ENCODE results near the gene UNK. TPM values are rescaled to one million over a fixed set of nuclear protein-coding genes. Genes with fewer than 3 reads are reported as not detected.

UNK gene
- total and polyA plus RNA-seq, 2 experiments from 2014 or later = 11.5 to 12.4 TPM

- Histone ChIP-seq H4K20me1 (ENCODE audit: insufficient read depth) (no peaks in the 10 kb centered on the region), H3K79me2 (ENCODE audit: insufficient read depth) (peaks cover 38% of the 10 kb centered on the region), H3K9me2 (ENCODE audit: insufficient read depth) (no peaks in the 10 kb centered on the region), H3K27ac (no peak overlapping the region), H3K4me1 (ENCODE audit: insufficient read depth) (peaks cover 19% of the 10 kb centered on the region), H2AFZ (no peak overlapping the region), H3K9ac (no peak overlapping the region), H3K27me3 (replicated peaks; ENCODE audit: insufficient read depth) (no peaks in the 10 kb centered on the region), H3K9me3 (ENCODE audit: low read depth) (no peaks in the 10 kb centered on the region), H3K4me3 (no peak overlapping the region), H3K36me3 (ENCODE audit: low read depth) (peaks cover 10% of the 10 kb centered on the region; the same call in 1 of the 2 replicates), H3K4me2 (ENCODE audit: unreplicated experiment) (no peak overlapping the region), H3F3A (ENCODE audit: insufficient read depth) (peaks cover 24% of the 10 kb centered on the region)
- no peak for DNase-seq
- in situ Hi-C loops (cut with MboI) = no loop called here
- no peak for TF ChIP-seq EZH2 (IDR thresholded peaks at IDR 0.05; ENCODE audit: insufficient read depth, poor library complexity, severe bottlenecking)
- TF ChIP-seq EZH2phosphoT487 (IDR thresholded peaks at IDR 0.05; ENCODE audit: insufficient read depth, low read depth) = no peak
- WGBS, 2 experiments (ENCODE audit: low coverage in 1 of 2, low lambda C conversion rate in 2 of 2, missing lambda C conversion rate in 2 of 2) = 87 to 95% methylated on average over 3 of the region's 3 CpGs
Observed at GRCh38 chr17:75807861-75808260, 23.3 kb downstream of the UNK start.

DNA sequence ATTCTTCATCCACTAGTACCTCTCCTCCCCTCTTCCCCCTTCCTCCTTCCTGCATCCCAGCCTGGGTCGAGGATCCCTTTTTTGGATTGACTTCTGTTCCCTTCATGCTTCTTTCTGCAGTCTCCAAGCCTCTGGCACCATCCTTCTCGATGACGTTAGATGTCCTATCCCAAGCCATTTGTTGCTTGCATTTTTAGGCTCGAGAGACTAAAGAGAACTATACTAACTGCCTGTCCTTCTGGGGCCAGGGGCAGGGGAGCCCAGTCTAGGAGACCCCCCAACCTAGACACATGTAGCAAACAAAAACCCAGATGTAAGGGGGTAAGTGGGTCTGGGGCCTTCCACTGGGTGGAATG is 23.9 kb downstream of the UNK start:
- Histone ChIP-seq H4K20me1 (ENCODE audit: insufficient read depth) (no peaks in the 10 kb centered on the region), H3K4me2 (ENCODE audit: unreplicated experiment) (peak overlapping the region; percentile 51), H3K36me3 (ENCODE audit: low read depth) (peaks cover 10% of the 10 kb centered on the region; the same call in 1 of the 2 replicates), H3K27me3 (replicated peaks; ENCODE audit: insufficient read depth) (no peaks in the 10 kb centered on the region), H3F3A (ENCODE audit: insufficient read depth) (peaks cover 24% of the 10 kb centered on the region), H3K4me1 (ENCODE audit: insufficient read depth) (peaks cover 19% of the 10 kb centered on the region), H3K79me2 (ENCODE audit: insufficient read depth) (peaks cover 34% of the 10 kb centered on the region), H3K9me2 (ENCODE audit: insufficient read depth) (no peaks in the 10 kb centered on the region), H3K9me3 (ENCODE audit: low read depth) (no peaks in the 10 kb centered on the region), H2AFZ (peak overlapping the region; percentile 49; the same call in 1 of the 2 replicates), H3K9ac (peak overlapping the region; percentile 50; the same call in 1 of the 2 replicates), H3K27ac (peak overlapping the region; percentile 58), H3K4me3 (0 out of 2 replicates have a peak overlapping the region, but pooled peaks have one; percentile 9)
- in situ Hi-C loops (cut with MboI) = no loop called here
- WGBS, 2 experiments (ENCODE audit: low coverage in 1 of 2, low lambda C conversion rate in 2 of 2, missing lambda C conversion rate in 2 of 2) = 11 to 31% methylated on average over 4 of the region's 4 CpGs
- TF ChIP-seq EZH2phosphoT487 (IDR thresholded peaks at IDR 0.05; ENCODE audit: insufficient read depth, low read depth) (no peak), EZH2 (IDR thresholded peaks at IDR 0.05; ENCODE audit: insufficient read depth, poor library complexity, severe bottlenecking) (no peak)
- no peak for DNase-seq

DNA sequence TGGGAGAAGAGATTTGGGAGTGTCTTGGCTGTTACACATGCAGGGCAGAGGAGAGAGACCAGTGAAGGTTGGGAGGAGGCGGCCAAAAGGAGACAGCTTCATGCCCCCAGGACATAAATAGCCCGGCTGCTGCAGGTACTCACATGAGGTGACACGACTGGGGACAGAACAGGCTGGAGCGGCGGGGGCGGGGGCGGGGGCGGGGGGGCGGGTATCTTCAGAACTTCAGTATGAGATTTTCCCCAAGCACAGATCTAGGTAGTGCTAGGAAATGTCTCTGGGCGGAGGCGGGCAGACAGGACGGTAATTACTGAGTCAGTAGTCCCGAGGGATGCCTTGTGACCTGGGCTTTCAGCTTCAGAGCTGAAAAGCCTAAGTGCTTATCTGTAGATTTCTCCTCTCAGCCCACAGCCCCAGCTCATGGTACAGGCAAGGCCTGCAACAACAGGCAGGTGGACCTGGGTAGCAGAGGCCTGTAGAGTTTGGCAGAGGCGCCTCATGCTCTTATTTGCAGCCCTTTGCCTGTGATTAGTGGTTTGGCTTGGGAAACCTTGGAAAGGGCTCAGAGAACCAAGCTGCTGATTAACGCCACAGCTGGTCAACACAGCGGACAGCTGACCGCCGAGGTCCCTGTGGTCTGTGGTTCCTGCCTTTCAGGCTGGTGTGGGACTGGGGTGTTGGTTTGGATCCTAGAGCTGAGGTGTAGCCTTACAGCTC is 24.5 kb downstream of the UNK start:
- in situ Hi-C loops (cut with MboI) = no loop called here
- Histone ChIP-seq H3K36me3 (ENCODE audit: low read depth) (peaks cover 10% of the 10 kb centered on the region; the same call in 1 of the 2 replicates), H3K4me3 (peak overlapping the region; percentile 9; the same call in 1 of the 2 replicates), H3K9ac (peak overlapping the region; percentile 50), H3K79me2 (ENCODE audit: insufficient read depth) (peaks cover 28% of the 10 kb centered on the region), H3K4me1 (ENCODE audit: insufficient read depth) (peaks cover 19% of the 10 kb centered on the region), H3K4me2 (ENCODE audit: unreplicated experiment) (peak overlapping the region; percentile 74), H3K9me3 (ENCODE audit: low read depth) (no peaks in the 10 kb centered on the region), H2AFZ (peak overlapping the region; percentile 49; the same call in 1 of the 2 replicates), H3F3A (ENCODE audit: insufficient read depth) (peaks cover 24% of the 10 kb centered on the region), H4K20me1 (ENCODE audit: insufficient read depth) (no peaks in the 10 kb centered on the region), H3K27ac (peak overlapping the region; percentile 67), H3K27me3 (replicated peaks; ENCODE audit: insufficient read depth) (no peaks in the 10 kb centered on the region), H3K9me2 (ENCODE audit: insufficient read depth) (no peaks in the 10 kb centered on the region)
- 19 to 22% methylated on average over 12 to 17 of the region's 18 CpGs for WGBS, 2 experiments (ENCODE audit: low coverage in 1 of 2, low lambda C conversion rate in 2 of 2, missing lambda C conversion rate in 2 of 2)
- TF ChIP-seq EZH2phosphoT487 (IDR thresholded peaks at IDR 0.05; ENCODE audit: insufficient read depth, low read depth) (no peak), EZH2 (IDR thresholded peaks at IDR 0.05; ENCODE audit: insufficient read depth, poor library complexity, severe bottlenecking) (no peak)
- DNase-seq = peak; percentile 96

GRCh38 chr17:75809631-75810111 is 25.1 kb downstream of the UNK start:
- peaks cover 10% of the 10 kb centered on the region; the same call in 1 of the 2 replicates for H3K36me3 ChIP-seq (ENCODE audit: low read depth)

More at GRCh38 chr17:75809631-75810111, 25.1 kb downstream of the UNK start:
- peak overlapping the region; percentile 43 for H3K9ac ChIP-seq
- no peaks in the 10 kb centered on the region for H4K20me1 ChIP-seq (ENCODE audit: insufficient read depth)
- peaks cover 22% of the 10 kb centered on the region for H3K79me2 ChIP-seq (ENCODE audit: insufficient read depth)
- 86 to 89% methylated on average over 24 of the region's 24 CpGs for WGBS, 2 experiments (ENCODE audit: low coverage in 1 of 2, low lambda C conversion rate in 2 of 2, missing lambda C conversion rate in 2 of 2)
- no peaks in the 10 kb centered on the region for H3K9me3 ChIP-seq (ENCODE audit: low read depth)
- H3F3A ChIP-seq (ENCODE audit: insufficient read depth) = peaks cover 24% of the 10 kb centered on the region
- DNase-seq = no peak
- 0 out of 2 replicates have a peak overlapping the region, but pooled peaks have one; percentile 3 for H3K4me3 ChIP-seq
- H3K4me2 ChIP-seq (ENCODE audit: unreplicated experiment) = peak overlapping the region; percentile 74
- TF ChIP-seq EZH2phosphoT487 (IDR thresholded peaks at IDR 0.05; ENCODE audit: insufficient read depth, low read depth) = no peak
- TF ChIP-seq EZH2 (IDR thresholded peaks at IDR 0.05; ENCODE audit: insufficient read depth, poor library complexity, severe bottlenecking) = no peak
- H3K4me1 ChIP-seq (ENCODE audit: insufficient read depth) = peaks cover 20% of the 10 kb centered on the region
- H2AFZ ChIP-seq = no peak overlapping the region
- H3K27ac ChIP-seq = peak overlapping the region; percentile 67
- H3K9me2 ChIP-seq (ENCODE audit: insufficient read depth) = no peaks in the 10 kb centered on the region
- in situ Hi-C loops (cut with MboI) = no loop called here
- H3K27me3 ChIP-seq (replicated peaks; ENCODE audit: insufficient read depth) = no peaks in the 10 kb centered on the region
